HTR-8/SVneo (cell line): ENCODE measurements around the gene FRMD4A.

Source experiments
- DNase-seq: peaks from one replicate; pipeline ENCODE4 v3.0.0; 2011; ENCODE audit warnings: low spot score, mixed read lengths; ENCODE audit not compliant: insufficient read length
- FAIRE-seq: peaks from 2 replicates; lab custom pipeline; 2011; peaks lifted over from hg19 to GRCh38; lab: Jason Lieb, UNC

FRMD4A gene

GRCh38 chr10:14032406-14032998 lies 298.2 kb downstream of the FRMD4A start:
- DNase-seq (no peak), FAIRE-seq (no peak)

GRCh38 chr10:14026325-14026724 lies 304.4 kb downstream of the FRMD4A start:
- DNase-seq, result no peak
- FAIRE-seq, result no peak

- FAIRE-seq (no peak), DNase-seq (no peak)
Observed at GRCh38 chr10:14025283-14026189, 305.2 kb downstream of the FRMD4A start.

GRCh38 chr10:14024329-14025202 lies 306.2 kb downstream of the FRMD4A start:
- DNase-seq (no peak), FAIRE-seq (no peak)

GRCh38 chr10:14023673-14024328 lies 306.9 kb downstream of the FRMD4A start:
- DNase-seq (no peak), FAIRE-seq (no peak)

- DNase-seq, result no peak
- no peak for FAIRE-seq
Observed at GRCh38 chr10:14022954-14023672, 307.6 kb downstream of the FRMD4A start.

GRCh38 chr10:14022052-14022451 lies 308.7 kb downstream of the FRMD4A start:
- DNase-seq, result no peak
- FAIRE-seq, result no peak

- no peak for FAIRE-seq
Observed at GRCh38 chr10:14020037-14020664, 310.6 kb downstream of the FRMD4A start.

GRCh38 chr10:14017467-14017866 lies 313.3 kb downstream of the FRMD4A start:
- no peak for FAIRE-seq

More at GRCh38 chr10:14020037-14020664, 310.6 kb downstream of the FRMD4A start:
- no peak for DNase-seq

GRCh38 chr10:14016931-14017333 lies 313.8 kb downstream of the FRMD4A start:
- FAIRE-seq (no peak), DNase-seq (no peak)

More at GRCh38 chr10:14017467-14017866, 313.3 kb downstream of the FRMD4A start:
- DNase-seq, result no peak

- FAIRE-seq (no peak), DNase-seq (no peak)
Observed at GRCh38 chr10:14016011-14016536, 314.6 kb downstream of the FRMD4A start.

- no peak for DNase-seq
- no peak for FAIRE-seq
Observed at GRCh38 chr10:14014423-14014822, 316.3 kb downstream of the FRMD4A start.

- FAIRE-seq (no peak), DNase-seq (no peak)
Observed at GRCh38 chr10:14010769-14011574, 319.8 kb downstream of the FRMD4A start.

GRCh38 chr10:14010101-14010558 lies 320.6 kb downstream of the FRMD4A start:
- DNase-seq (no peak), FAIRE-seq (no peak)

- FAIRE-seq (no peak), DNase-seq (no peak)
Observed at GRCh38 chr10:14009371-14010100, 321.2 kb downstream of the FRMD4A start.

- FAIRE-seq (no peak), DNase-seq (no peak)
Observed at GRCh38 chr10:14008740-14009080, 322.0 kb downstream of the FRMD4A start.

GRCh38 chr10:14004536-14004935 lies 326.2 kb downstream of the FRMD4A start:
- DNase-seq, result no peak
- FAIRE-seq, result no peak
